Left forelimb (tissue), 1 donor: ENCODE measurements around the gene SELENOV.

Source experiments
- DNase-seq: peaks from one replicate; pipeline ENCODE4 v3.0.0-alpha.2; 2018; ENCODE audit warnings: low spot score

Gene SELENOV

GRCh38 chr19:39558624-39559117 lies 43.7 kb downstream of the SELENOV start:
- no peak for DNase-seq

- no peak for DNase-seq
Observed at GRCh38 chr19:39563408-39563807, 48.5 kb downstream of the SELENOV start.

GRCh38 chr19:39566064-39566463 lies 51.1 kb downstream of the SELENOV start:
- DNase-seq = no peak

- DNase-seq = no peak
Observed at GRCh38 chr19:39568604-39569003, 53.7 kb downstream of the SELENOV start.
